Keratinocyte (primary cell): ENCODE measurements around the gene PIH1D2.

ENCODE experiments used
- EZH2 ChIP-seq: IDR thresholded peaks from one replicate; pipeline ENCODE4 v1.6.1; 2012; ENCODE audit warnings: inconsistent platforms, mild to moderate bottlenecking, low read length, moderate library complexity
- TF ChIP-seq, protein P1 (sequence below), 3 experiments: IDR thresholded peaks in 1 of 3; conservative IDR thresholded peaks in 1 of 3; optimal IDR thresholded peaks in 1 of 3; 2 replicates in 2 of 3; 3 replicates in 1 of 3; pipeline versions ENCODE3 to v1.5.1; 2011; ENCODE audit warnings: low read length in 3 of 3, mild to moderate bottlenecking in 3 of 3, moderate library complexity in 2 of 3, control low read depth in 1 of 3, inconsistent platforms in 1 of 3; ENCODE audit not compliant: insufficient read depth in 2 of 3; ENCODE audit errors: extremely low read depth in 1 of 3

DNA sequence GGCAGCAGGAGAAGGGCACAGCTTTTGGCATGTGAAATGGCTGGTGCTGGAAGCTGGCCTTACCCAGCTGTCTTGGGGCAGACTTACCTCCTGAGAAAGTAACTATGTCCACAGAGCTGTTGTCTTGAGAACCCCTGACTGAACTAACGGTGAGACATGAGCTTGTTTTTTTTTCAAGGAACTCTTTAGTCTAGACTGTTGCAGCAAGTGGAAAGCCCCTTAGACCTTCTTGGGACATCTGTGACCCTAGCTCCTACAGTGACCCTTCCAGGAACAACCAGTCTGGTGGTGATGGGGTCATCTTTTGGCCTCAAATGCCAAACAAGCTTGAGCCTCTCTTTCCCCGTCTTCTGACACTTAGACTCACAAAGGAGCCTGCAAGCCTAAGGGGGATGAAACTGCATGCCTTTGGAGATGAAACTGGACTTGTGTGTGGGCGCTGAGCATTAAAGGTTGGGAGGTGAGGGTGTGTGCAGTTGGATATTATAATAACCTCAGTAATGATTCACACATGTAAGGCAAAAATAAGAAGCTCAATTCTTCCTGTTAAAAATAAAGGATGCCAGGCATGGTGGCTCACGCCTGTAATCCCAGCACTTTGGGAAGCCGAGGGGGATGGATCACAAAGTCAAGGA, 48.3 kb upstream of the PIH1D2 start:
- TF ChIP-seq, protein P1, sequence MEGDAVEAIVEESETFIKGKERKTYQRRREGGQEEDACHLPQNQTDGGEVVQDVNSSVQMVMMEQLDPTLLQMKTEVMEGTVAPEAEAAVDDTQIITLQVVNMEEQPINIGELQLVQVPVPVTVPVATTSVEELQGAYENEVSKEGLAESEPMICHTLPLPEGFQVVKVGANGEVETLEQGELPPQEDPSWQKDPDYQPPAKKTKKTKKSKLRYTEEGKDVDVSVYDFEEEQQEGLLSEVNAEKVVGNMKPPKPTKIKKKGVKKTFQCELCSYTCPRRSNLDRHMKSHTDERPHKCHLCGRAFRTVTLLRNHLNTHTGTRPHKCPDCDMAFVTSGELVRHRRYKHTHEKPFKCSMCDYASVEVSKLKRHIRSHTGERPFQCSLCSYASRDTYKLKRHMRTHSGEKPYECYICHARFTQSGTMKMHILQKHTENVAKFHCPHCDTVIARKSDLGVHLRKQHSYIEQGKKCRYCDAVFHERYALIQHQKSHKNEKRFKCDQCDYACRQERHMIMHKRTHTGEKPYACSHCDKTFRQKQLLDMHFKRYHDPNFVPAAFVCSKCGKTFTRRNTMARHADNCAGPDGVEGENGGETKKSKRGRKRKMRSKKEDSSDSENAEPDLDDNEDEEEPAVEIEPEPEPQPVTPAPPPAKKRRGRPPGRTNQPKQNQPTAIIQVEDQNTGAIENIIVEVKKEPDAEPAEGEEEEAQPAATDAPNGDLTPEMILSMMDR (optimal IDR thresholded peaks at IDR 0.05 in 1 of 3, IDR thresholded peaks at IDR 0.05 in 1 of 3, conservative IDR thresholded peaks at IDR 0.05 in 1 of 3; ENCODE audit: extremely low read depth in 1 of 3, insufficient read depth in 2 of 3, low read length in 3 of 3): no peak
- TF ChIP-seq EZH2: no peak
